HL-60/S4 (cell line): ENCODE results near the gene KNDC1.
"Not testable (repeated sequence)": the region's sequence is repeated elsewhere in the genome, so short reads cannot be mapped to it uniquely, and the experiment has no call there.

Experiments
- in situ Hi-C: fragments of 300-500 bp; cut with MboI; formaldehyde crosslinking; loops from 2 replicates; pipeline ENCODE4 v1.14.3; 2022; ENCODE audit warnings: low sequenced_read_pairs

Gene KNDC1

GRCh38 chr10:133162178-133162909 is 2.3 kb downstream of the KNDC1 start:
- in situ Hi-C loops, result no loop called here

DNA sequence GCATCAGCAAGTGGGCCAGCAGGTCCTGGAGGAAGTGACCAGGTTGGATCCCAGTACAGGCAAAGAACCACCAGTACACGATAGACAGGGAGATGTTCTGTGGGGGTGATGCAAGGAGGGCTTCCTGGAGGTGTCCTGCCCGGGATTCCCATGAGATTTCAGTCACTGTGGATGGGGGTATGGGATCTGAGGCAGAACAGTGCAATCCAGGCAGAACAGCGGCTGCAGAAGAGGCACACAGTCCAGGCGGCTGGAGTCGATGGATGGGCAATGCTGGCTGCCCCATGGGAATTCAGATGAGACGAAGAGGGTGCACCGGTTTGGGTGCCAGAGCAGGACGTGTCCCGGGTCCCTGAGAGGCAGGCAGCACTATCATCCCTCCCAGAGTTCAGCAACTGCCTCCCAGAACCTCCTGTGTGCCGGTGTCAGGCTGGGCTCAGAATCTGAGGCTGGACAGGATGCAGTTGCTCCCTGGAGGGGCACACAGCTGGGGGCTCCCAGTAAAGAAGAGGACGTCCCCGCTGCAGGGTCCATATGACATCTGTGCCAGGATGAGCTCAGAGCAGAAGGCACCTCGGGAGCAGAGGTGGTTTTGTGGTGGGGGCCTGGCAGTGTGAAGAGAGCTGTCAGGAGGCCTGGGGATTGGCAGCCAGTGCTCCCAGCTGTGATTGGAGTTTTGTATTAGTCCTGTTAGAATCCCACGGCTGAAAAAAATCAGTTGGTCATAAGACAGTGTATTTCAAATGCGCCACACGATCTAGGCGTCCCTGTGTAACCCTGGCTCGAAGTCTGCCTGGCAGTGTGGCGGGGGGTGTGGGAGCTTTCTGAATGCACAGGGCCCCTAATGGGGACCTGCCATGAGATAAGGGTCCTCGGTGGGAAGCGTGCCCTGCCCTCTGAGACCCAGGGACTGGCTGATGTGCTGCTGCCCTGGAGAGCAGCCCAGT is 3.2 kb downstream of the KNDC1 start:
- in situ Hi-C loops, result no loop called here

- in situ Hi-C loops, result no loop called here
Observed at GRCh38 chr10:133163889-133164815, 4.1 kb downstream of the KNDC1 start.

DNA sequence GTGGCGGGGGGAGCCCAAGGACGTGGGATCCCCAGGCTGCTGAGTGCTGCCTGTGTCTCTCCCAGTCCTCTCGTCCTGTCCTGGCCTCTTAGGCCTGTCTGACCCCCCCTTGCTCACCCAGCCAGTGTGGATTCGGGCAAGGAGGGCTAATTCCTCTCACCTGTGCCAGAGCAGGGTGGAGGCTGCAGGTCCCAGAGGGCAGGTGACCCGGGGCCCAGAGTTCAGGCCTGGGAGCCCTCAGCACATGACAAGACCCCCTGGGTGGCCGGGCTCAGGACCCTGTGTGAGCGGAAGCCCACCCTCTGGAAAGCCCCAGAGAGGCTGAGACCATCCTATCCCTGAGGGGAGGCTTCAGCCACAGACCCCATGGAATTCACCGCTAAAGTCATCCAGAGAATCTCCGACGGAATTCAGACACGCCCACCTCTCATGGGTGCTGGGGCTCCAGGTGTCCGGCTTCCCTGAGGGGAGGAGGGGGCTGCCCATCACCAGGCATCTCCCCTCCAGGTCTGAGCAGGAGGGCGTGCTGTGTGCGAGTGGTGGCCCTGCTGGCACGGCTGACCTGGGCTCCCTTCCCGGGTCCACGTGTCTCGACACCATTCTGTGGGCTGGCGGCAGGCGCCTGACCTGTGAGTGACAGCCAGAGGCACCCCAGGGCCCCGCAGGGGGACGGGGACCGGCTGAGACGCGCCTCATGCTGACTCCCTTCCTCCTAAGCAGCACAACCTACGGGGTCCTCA is 5.0 kb downstream of the KNDC1 start:
- in situ Hi-C loops, result no loop called here

DNA sequence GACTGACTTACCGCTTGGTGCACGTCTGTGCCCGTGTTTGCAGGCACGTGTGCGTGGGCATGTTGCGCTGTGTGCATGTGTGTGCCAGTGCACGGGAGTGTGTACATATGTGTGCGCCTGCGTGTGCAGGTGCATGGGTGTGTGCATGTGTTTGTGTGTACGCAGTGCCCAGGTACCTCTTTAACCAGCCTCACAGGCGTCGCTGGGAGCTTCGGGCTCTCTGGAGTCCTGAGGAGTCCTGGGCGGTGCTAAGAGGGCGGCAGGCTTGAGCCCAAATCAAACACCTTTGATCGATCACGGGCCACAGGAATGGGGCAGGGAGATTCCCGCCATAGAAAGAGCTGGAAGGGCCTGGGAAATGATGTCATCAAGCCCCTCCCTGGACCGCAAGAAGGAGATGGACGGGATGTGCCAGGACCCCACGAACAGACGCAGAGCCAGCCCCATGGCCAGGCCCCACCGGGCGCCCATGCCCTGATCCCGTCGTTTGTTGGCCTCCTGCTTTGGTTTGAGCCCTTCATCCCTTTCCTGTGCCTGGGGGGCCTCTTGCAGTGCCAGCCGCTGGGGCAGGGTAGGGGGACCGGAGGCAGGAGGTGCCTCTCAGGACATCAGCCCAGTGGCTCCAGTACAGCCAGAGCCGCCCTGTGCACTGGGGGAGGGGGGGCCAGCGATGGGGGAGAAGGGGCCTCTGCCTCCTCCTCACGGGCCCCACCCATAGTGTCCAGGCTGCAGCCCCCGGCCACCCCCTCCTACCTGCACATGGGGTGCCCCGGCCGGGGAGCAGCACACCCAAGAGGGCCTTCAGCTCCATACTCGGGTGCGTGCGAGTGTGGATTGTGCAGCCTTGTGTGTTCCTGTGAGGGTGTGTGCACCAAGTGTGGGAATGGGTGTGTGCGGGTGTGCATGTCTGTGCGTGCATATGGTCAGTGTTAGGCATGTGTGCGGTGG is 5.8 kb downstream of the KNDC1 start:
- in situ Hi-C loops, result no loop called here

DNA sequence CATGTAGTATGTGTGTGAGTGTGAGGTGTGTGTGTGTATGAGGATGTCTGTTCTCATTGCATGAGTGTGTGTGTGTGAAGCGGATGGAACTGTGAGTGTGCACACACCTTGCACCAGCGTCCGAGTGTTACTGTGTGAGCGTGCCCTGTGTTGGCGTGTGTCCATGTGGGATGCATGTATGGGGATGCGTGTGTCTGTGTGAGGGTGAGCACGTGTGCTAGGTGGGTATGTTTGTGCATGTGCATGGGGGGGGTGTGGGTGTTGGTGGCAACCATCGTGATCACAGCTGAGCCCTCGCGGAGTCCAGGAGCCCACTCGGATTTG is 6.4 kb downstream of the KNDC1 start:
- in situ Hi-C loops, result no loop called here

GRCh38 chr10:133166828-133167692 is 7.0 kb downstream of the KNDC1 start:
- in situ Hi-C loops, result no loop called here

- in situ Hi-C loops, result no loop called here
Observed at GRCh38 chr10:133167693-133168616, 7.9 kb downstream of the KNDC1 start.

DNA sequence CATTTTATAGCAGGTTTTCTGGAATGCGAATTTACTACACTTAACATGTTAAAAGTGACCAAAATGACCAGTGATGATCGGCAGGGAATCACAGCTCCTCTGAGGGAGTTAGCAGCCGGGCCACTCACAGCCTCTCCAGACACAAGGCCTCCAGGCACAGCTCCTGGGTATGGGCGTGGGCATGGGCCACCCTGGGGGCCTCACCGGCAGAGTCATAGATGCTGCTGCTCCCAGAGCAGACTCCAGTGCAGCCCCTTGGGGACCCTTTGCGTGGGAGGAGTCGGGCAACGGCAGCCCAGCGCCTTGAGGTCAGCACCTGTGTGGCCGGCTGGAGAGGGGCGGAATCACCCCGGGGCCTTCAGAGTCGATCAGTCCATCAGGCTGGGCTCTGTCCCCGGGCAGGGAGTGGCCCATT is 8.6 kb downstream of the KNDC1 start:
- in situ Hi-C loops, result no loop called here

DNA sequence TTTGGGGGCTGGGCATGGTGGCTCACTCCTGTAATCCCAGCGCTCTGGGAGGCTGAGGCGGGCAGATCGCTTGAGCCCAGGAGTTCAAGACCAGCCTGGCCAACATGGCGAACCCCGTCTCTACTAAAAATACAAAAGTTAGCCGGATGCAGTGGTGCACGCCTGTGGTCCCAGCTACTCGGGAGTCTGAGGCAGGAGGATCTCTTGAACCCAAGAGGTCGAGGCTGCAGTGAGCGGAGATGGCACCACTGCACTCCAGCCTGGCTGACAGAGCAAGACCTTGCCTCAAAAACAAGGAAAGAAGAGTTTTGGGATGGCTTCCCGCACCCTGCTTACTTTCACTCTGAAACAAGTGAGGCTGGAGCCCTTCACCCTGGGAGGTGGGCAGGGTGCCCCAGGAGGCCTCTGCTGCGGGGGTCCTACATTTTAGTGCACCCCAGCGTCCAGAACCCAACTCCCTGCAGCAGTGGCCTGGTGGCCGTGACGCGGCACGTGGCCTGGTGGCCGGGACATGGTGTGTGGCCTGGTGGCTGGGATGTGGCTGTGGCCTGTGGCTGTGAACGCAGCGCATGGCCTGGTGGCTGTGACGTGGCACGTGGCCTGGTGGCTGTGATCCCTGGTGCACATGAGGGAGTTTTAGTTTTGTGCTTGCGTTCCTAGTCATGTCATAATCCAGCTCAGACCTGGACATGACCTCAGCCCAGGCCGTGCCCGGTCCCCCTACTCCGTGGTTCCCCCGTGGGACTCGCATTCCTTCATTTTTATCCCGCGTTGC is 9.3 kb downstream of the KNDC1 start:
- in situ Hi-C loops, result no loop called here

DNA sequence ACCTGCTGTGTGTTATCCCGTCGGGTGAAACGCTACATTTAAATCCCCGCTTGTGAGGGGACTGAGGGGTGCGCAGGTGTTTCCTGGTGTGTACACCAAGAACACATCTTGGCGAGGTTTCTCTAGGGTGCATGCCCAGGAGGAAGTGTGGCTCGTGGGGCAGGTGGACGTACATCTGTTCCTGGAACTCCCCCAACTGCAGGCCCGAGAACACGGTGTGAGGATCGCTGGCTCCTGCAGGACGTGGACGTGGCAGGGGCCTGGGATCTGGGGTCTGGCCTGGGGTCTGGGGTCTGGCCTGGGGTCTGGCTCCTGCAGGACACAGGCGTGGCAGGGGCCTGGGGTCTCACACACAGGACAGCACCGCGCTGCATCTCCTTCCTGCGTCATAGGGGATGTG is 10.1 kb downstream of the KNDC1 start:
- in situ Hi-C loops, result no loop called here

DNA sequence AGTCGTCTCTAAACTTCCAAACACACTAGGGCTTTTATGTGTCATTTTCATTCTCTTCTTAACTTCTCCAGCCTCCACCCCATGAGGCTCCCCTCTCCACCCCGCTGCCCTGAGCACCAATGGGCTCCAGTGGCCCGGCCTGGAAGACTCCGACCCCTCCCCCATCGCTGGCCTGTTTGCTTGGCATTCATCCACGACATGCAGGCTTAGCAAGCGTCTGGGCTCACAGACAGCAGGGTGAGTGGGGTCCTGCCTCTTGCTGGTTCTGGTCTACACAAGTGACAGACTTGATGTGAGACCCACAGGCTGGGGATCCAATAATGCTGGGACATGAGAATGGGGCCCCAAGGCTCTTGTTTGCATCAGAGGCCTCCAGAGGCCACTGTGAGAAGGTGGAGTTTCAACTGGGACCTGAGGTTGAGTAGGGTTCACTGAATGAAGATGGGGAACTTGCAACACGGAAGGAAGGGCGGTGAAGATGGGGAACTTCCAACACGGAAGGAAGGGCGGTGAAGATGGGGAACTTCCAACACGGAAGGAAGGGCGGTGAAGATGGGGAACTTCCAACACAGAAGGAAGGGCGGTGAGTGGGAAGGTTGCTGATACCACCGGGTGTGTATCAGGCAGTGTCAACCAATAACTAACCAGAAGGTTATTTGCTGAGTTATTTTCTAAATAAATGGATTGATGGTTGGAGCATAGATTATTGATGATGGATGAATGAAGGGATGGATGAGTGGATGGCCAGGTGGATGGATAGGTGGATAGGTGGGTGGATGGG is 14.0 kb downstream of the KNDC1 start:
- in situ Hi-C loops, result no loop called here

GRCh38 chr10:133174689-133175263 is 14.8 kb downstream of the KNDC1 start:
- in situ Hi-C loops, result no loop called here

DNA sequence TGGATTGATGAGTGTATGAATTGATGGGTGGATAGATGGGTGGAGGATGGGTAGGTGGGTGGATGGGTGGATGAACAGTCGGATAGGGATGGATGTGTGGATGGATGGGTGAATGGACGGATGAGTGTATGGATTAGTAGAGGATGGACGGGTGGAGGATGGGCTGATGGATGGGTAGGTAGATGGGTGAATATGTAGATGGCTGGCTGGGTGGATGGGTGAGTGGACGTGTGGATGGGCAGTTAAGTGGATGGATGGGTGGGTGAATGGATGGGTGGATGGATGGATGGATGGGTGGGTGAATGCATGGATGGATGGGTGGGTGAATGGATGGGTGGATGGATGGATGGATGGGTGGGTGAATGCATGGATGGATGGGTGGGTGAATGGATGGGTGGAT is 15.6 kb downstream of the KNDC1 start:
- in situ Hi-C loops, result not testable (repeated sequence)

DNA sequence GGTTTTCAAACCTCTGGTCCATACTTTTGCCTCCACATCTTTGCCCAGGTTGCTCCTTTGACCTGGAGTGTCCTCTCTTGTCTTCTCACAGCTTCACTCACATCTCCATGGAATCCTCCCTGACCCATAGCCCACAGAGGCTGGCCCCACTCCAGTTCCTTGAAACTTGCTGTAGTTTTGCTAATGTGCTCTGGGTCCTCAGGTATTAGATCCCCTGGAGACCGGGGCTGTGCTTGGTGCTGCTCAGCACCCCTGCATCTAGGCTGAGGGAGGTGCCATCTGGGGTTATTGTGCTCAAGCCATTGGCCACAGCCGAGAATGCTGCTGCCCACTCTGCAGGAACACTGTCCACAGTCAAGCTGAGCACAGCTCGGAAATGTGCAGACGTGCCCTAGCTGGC is 16.5 kb downstream of the KNDC1 start:
- in situ Hi-C loops, result no loop called here
